ENCODE measurements around the gene PTPN1.
"Not testable (repeated sequence)": the region's sequence is repeated elsewhere in the genome, so short reads cannot be mapped to it uniquely, and the experiment has no call there.

Gene PTPN1

DNA sequence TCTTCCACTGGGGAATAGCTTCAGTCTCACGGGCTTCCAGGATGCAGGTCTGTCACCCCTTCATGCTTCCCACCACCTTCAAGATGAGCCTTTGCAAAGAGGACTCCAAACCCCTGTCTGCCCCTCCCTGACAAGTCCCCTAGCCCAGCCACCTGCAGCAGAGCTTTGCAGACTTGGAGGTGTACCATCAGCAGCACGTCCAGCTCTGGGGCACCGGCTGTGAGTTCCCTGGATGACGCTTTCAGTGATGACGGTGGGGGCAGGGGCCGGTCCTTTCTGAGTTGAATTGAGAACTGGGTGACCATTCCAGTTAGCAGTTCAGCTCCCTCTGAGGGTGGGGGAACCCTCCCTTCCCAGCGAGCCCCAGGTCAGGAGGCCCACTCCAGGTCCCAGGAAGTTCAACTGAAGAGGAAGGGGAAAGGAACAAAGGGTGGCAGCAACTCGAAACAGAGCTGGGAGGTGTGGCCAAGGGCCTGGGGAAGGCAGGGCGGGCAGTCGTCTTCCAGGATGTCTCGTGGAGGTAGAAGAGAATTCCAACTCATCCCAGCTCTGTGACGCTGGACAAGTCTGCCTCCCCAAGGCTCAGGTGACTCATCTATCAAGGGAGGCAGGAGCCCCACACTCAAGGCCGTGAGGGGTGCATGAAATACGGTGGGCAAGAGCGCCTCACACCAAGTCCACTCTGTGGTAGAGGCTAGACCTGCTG is 86.0 kb downstream of the PTPN1 start:
- DNase-seq = no peak

DNA sequence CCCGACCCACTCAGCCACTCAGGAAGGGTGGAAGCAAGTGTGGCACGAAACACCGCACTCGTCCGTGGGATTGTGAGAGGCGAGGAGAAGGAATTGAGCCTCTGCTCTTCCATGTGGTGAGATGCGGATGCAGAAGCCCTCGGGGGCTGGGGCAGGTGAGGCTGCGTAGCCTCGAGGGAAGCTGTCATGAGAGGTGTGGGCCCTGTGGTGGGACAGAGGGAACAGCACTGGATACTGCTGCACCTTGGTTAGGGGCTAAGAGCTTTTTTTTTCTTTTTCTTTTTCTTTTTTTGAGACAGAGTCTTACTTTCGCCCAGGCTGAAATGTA is 86.5 kb downstream of the PTPN1 start:
- no peak for DNase-seq

- DNase-seq = no peak
Observed at GRCh38 chr20:50597406-50597969, 87.3 kb downstream of the PTPN1 start.

GRCh38 chr20:50598074-50598473 is 87.9 kb downstream of the PTPN1 start:
- DNase-seq = no peak

DNA sequence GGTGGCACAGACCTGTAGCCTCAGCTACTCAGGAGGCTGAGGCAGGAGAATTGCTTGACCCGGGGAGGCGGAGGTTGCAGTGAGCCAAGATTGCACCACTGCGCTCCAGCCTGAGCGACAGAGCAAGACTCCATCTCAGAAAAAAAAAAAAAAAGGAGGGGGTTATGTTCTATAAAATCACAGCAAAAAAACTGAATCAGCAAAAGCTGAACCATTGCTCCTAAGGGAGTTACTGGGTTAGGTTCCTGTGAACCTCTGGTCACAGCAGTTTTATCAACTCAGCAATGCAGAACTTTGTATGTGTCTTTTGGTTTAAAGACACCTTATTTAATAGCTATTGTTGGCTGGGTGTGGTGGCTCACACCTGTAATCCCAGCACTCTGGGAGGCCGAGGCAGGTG is 88.6 kb downstream of the PTPN1 start:
- DNase-seq = not testable (repeated sequence)

DNA sequence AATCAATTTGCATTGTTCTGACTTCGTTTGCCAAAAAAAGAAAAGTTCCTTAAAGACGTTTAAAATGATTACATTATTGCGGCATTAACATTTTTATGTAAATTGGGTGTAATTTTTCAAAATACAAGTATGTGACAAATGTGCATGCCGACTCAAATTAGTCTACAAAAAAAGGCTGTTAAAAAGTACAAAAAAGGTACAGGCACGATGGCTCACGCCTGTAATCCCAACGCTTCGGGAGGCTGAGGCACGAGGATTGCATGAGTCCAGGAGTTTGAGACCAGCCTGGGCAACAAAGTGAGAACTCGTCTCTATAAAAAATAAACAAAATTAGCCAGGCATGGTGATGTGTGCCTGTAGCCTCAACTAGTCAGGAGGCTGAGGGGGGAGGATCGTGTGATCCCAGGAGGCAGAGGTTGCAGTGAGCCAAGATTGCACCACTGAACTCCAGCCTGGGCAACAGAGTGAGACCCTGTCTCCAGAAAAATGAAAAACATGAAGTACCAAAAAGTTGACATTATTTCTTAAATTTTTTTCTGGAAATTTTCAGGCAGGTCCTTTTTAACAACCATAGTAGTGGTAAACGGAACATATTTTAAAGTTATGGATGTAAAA is 90.2 kb downstream of the PTPN1 start:
- no peak for DNase-seq

GRCh38 chr20:50601511-50602431 is 91.6 kb downstream of the PTPN1 start:
- no peak for DNase-seq

- DNase-seq = no peak
Observed at GRCh38 chr20:50602432-50603088, 92.4 kb downstream of the PTPN1 start.

DNA sequence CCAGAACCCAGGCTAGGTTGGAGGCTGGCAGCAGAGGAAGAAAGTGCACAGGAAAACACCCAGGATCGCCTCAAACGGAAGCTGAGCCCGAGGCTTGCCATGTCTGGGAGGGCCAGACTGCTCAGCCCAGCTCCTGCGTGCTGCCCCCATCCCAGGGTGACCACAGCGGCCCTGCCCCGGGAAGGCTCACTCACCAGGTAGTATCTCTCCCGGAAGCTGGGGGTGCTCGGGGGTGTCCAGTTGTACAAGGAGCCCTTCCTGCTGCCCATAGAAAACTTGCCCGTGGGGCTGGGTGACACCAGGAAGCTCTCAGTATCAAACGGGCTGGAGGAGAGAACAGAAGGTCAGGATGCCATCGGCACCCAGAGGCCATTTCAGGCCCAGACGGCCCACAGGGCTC is 94.3 kb downstream of the PTPN1 start:
- no peak for DNase-seq

- DNase-seq = no peak
Observed at GRCh38 chr20:50605136-50605535, 95.0 kb downstream of the PTPN1 start.

GRCh38 chr20:50607436-50607835 is 97.3 kb downstream of the PTPN1 start:
- no peak for DNase-seq

DNA sequence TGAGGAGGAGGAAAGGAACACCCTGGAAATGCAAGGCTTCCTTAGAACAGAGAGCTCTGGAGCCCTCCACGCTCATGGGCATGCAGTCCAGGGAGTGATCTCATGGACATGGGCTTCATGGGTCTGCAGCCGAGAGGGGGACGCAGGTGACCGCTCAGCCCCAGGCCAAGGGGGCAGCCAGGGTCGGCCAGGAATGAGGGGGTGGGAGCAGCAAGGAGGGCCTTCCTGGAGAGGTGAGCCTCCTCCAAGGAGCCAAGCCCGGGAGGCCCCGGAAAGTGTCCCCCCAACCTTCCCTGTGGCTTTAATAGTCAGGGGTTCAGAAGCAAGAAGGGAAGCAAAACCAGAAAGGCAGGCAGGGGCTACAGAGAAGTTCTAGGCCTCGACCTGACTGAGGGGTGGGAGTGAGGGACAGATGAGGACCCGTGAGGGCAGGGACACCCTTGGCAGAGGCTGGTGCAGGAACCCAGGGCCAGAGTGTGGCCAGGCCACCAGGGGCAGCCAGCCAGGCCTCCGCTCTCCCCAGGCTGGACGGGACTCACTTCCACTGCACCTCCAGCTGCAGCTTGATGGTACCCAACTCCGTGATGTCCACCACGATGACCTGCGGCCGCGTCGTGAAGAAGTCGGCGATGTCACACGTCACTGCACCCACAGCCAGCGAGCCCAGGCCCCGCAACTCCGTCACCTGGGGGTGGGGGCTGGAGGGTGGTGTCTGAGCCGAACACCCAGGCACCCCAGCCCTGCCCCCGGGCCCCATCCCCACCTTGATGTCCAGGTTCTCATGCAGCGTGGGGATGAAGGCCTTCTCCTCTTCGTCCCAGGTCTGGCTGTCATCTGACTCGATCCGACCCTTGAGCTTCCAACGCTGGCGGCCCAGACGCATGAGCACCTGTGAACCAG is 97.9 kb downstream of the PTPN1 start:
- DNase-seq = no peak

DNA sequence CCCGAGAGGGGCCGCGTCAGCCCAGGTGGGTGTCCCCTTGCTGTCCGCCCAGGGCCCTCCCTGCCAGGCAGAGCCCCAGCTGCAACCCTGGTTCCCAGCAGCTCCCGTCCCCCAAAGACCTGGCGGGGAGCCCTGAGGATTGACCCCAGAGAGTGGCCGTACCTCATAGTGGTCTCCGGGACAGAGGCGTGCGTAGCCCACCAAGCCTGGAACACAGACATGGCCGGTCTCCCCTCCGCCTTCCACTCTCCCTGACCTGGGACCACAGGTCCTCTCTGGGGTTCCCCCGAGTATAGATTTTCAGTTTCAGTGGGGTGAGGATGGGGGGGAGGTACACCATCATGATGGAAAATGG is 98.5 kb downstream of the PTPN1 start:
- DNase-seq = no peak

- no peak for DNase-seq
Observed at GRCh38 chr20:50609438-50609989, 99.3 kb downstream of the PTPN1 start.

DNA sequence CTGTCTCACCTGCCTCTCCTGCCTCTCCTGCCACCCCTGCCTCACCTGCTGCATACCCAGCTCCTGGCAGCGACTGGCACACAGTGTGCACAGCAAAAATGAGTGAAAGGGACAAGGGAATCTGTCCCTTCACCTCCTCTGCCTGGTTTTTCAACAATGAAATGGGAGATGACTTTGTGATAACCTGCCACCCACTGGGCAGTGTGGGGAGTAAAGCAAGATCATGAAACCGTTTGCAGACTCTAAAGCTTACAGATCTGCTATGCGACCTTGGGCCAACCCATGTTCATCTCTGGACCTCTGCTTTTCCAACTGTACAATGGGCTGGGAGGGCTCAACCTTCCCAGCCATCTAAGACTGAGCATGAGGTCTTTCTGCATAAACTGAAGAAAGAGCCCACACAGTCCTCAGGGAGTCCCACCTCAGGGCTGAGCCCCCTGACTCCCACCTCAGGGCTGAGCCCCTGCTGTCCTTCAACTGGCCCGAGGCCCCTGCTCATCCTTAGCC is 100.1 kb downstream of the PTPN1 start:
- DNase-seq = no peak

DNA sequence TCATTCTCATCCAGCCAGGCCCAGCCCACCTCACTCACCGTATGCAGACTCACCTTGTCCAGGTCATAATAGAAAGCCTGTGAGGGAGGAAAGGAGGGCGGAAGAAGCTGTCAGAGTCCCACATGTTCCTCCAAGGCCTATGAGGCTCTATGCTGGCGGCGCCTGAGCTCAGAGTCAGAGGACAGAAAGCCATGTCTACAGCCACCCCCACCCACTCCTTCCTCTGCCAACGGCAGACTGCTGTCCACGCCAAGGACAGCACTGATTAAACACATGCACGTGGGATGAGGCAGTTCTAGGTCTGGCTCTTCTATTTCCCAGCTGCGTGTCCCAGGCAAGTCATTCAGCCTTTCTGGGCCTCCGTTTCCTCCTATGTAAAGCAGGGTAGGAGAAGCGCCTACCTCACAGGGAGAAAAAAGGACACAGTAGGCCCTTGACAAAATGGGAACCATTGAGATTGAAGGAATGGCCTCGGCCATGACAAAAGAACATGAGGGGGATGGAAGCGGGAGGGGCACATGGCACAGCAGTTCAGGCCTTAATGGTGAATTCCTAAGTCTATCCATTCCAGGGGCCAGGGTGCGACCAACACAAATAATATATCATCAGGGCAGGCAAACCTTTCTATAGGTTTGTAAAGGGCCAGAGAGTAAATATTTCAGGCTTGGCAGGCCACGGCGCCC is 101.1 kb downstream of the PTPN1 start:
- no peak for DNase-seq

DNA sequence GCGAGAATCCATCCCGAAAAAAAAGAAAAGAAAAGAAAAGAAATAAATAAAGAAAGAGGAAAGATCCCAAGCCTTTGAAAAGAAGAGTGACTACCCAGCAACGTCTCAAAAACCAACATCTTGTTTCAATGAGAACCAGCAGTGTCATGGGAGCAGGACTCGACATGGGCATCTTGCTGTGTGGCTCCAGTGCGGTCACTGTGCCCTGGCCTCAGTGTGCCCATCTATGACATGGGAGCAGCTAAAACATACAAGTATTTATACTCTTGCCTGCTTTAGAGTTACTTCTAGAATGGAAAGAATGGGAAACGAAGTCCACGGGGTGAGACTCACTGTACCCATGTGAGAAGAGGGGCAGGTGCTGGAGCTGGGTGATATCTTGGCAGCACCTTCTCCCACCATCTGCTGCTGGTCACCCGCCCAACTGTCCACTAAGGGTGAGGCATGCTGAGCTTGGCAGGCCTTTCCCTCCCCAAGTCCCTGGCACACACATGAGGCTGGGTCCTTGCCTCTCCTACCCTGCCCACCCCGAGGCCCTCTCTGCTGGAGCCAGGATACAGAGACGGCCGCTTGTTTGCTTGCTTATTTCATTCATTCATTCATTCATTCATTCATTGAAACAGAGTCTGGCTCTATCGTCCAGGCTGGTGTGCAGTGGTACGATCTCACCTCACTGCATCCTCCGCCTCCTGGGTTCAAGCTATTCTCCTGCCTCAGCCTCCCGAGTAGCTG is 103.4 kb downstream of the PTPN1 start:
- DNase-seq = no peak

DNA sequence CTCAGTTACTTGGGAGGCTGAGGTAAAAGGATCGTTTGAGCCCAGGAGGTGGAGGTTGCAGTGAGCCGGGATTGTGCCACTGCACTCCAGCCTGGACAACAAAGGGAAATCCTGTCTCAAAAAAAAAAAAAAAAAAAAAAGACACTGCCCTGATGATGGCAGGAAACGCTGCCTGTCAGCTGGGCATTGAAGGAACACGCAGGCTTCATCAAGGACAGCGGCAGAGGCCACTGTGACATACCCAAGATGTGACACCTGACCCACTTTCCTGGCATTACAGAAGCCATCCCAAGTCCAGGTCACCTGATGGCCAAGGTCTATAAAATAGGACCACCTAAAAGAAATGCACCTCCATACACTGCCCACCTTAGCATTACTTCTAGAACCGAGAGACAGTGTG is 105.2 kb downstream of the PTPN1 start:
- no peak for DNase-seq

DNA sequence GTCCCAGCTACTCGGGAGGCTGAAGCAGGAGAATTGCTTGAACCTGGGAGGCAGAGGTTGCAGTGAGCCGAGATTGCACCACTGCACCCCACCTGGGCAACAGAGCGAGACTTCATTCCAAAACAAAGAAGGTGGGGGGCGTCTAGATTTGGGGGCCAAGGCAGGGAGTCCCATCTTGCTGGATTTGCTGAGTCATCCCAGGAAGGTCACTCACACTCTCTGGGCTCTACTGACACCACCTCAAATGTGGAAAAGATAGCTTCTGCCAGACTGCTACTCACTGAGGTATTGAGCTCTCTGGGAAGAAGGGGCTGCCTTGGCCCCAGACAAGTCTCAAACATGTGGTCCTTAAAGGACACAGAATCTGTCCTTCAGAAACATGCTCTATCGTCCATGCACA is 106.8 kb downstream of the PTPN1 start:
- DNase-seq = no peak

DNA sequence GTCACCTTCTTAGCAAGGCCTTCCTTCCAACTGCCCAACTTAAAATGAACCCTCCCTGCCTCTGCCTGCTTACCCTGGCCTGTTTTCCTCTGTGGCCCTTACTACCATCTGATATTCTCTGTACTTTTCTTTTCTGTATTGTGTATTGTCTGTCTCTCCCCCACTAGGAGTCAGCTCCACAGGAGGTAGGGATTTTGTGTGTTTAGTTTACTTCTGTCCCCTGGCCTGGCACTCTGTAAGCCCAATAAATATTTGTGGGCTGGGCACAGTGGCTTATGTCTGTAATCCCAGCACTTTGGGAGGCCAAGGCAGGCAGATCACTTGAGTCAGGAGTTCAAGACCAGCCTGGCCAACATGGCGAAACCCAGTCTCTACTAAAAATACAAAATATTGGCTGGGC is 108.4 kb downstream of the PTPN1 start:
- no peak for DNase-seq

Measured in NCI-H446 (cell line).